HEK293 (cell line): ENCODE measurements around the gene NCDN.

Experiments used
- BCL11B ChIP-seq: fragments of 450-650 bp; formaldehyde crosslinking; IDR thresholded peaks from 2 replicates; pipeline ENCODE4 v1.5.1; 2016; ENCODE audit warnings: low read depth, missing biosample characterization, missing genetic modification characterization
- EGR2 ChIP-seq: fragments of 450-650 bp; formaldehyde crosslinking; IDR thresholded peaks from 2 replicates; pipeline ENCODE4 v1.5.1; 2016; ENCODE audit warnings: low read depth, missing biosample characterization, missing genetic modification characterization
- OSR2 ChIP-seq: fragments of 450-650 bp; formaldehyde crosslinking; IDR thresholded peaks from 2 replicates; pipeline ENCODE4 v1.5.1; 2016; ENCODE audit warnings: missing biosample characterization, missing genetic modification characterization
- SCRT2 ChIP-seq: fragments of 450-650 bp; formaldehyde crosslinking; IDR thresholded peaks from 2 replicates; pipeline ENCODE4 v1.5.1; 2016; ENCODE audit warnings: missing biosample characterization, missing genetic modification characterization
- ZFP69B ChIP-seq: fragments of 450-650 bp; formaldehyde crosslinking; IDR thresholded peaks from 2 replicates; pipeline ENCODE4 v1.5.1; 2016; ENCODE audit warnings: missing biosample characterization, missing genetic modification characterization
- ZNF140 ChIP-seq: fragments of 450-650 bp; formaldehyde crosslinking; IDR thresholded peaks from 2 replicates; pipeline ENCODE4 v1.5.1; 2016; ENCODE audit warnings: missing biosample characterization, missing genetic modification characterization
- ZNF169 ChIP-seq: fragments of 450-650 bp; formaldehyde crosslinking; IDR thresholded peaks from 2 replicates; pipeline ENCODE4 v1.5.1; 2016; ENCODE audit warnings: missing biosample characterization, missing genetic modification characterization
- ZNF2 ChIP-seq: fragments of 450-650 bp; formaldehyde crosslinking; IDR thresholded peaks from 2 replicates; pipeline ENCODE4 v1.5.1; 2016; ENCODE audit warnings: missing biosample characterization, missing genetic modification characterization
- ZNF202 ChIP-seq: fragments of 450-650 bp; formaldehyde crosslinking; IDR thresholded peaks from 2 replicates; pipeline ENCODE4 v1.5.1; 2016; ENCODE audit warnings: missing biosample characterization, missing genetic modification characterization, borderline replicate concordance
- ZNF23 ChIP-seq: fragments of 450-650 bp; formaldehyde crosslinking; IDR thresholded peaks from 2 replicates; pipeline ENCODE4 v1.5.1; 2016; ENCODE audit warnings: missing biosample characterization, missing genetic modification characterization, borderline replicate concordance
- ZNF24 ChIP-seq: fragments of 450-650 bp; formaldehyde crosslinking; IDR thresholded peaks from 2 replicates; pipeline ENCODE4 v1.5.1; 2016; ENCODE audit warnings: missing biosample characterization, missing genetic modification characterization
- ZNF473 ChIP-seq: fragments of 450-650 bp; formaldehyde crosslinking; IDR thresholded peaks from 2 replicates; pipeline ENCODE4 v1.5.1; 2017; ENCODE audit warnings: missing biosample characterization, missing genetic modification characterization
- ZNF510 ChIP-seq: fragments of 450-650 bp; formaldehyde crosslinking; IDR thresholded peaks from 2 replicates; pipeline ENCODE4 v1.5.1; 2018; ENCODE audit warnings: mild to moderate bottlenecking, missing genetic modification characterization, missing biosample characterization; ENCODE audit not compliant: insufficient replicate concordance
- ZNF626 ChIP-seq: fragments of 450-650 bp; sonication (Bioruptor Pico); formaldehyde crosslinking; IDR thresholded peaks from 2 replicates; pipeline ENCODE4 v1.5.1; 2018; ENCODE audit warnings: missing biosample characterization, missing genetic modification characterization, inconsistent platforms
- ZNF76 ChIP-seq: fragments of 450-650 bp; formaldehyde crosslinking; IDR thresholded peaks from 2 replicates; pipeline ENCODE4; 2016; ENCODE audit warnings: low read depth, missing biosample characterization, missing genetic modification characterization, borderline replicate concordance
- ZNF777 ChIP-seq: fragments of 450-650 bp; formaldehyde crosslinking; IDR thresholded peaks from 2 replicates; pipeline ENCODE4 v1.5.1; 2017; ENCODE audit warnings: missing biosample characterization, missing genetic modification characterization, borderline replicate concordance
- ZNF785 ChIP-seq: fragments of 450-650 bp; formaldehyde crosslinking; IDR thresholded peaks from 2 replicates; pipeline ENCODE4 v1.5.1; 2016; ENCODE audit warnings: missing biosample characterization, missing genetic modification characterization
- TF ChIP-seq, protein P1 (sequence below): fragments of 450-650 bp; formaldehyde crosslinking; IDR thresholded peaks from 2 replicates; pipeline ENCODE4 v1.5.1; 2016; ENCODE audit warnings: missing biosample characterization, missing genetic modification characterization
- TF ChIP-seq, protein P2 (sequence below): fragments of 450-650 bp; formaldehyde crosslinking; IDR thresholded peaks from 2 replicates; pipeline ENCODE4 v1.5.1; 2017; ENCODE audit warnings: missing biosample characterization, missing genetic modification characterization
- TF ChIP-seq, protein P3 (sequence below): fragments of 450-650 bp; formaldehyde crosslinking; IDR thresholded peaks from 2 replicates; pipeline ENCODE4 v1.5.1; 2016; ENCODE audit warnings: missing biosample characterization, missing genetic modification characterization
- TF ChIP-seq, protein P4 (sequence below): fragments of 450-650 bp; formaldehyde crosslinking; conservative IDR thresholded peaks from 2 replicates; pipeline ENCODE4 v1.5.1; 2016; ENCODE audit warnings: low read depth, missing biosample characterization, missing genetic modification characterization
- TF ChIP-seq, protein P5 (sequence below): fragments of 450-650 bp; formaldehyde crosslinking; IDR thresholded peaks from 2 replicates; pipeline ENCODE4 v1.5.1; 2016; ENCODE audit warnings: missing biosample characterization, missing genetic modification characterization
- TF ChIP-seq, protein P6 (sequence below): fragments of 450-650 bp; formaldehyde crosslinking; IDR thresholded peaks from 2 replicates; pipeline ENCODE4; 2016; ENCODE audit warnings: missing biosample characterization, missing genetic modification characterization

NCDN gene

DNA sequence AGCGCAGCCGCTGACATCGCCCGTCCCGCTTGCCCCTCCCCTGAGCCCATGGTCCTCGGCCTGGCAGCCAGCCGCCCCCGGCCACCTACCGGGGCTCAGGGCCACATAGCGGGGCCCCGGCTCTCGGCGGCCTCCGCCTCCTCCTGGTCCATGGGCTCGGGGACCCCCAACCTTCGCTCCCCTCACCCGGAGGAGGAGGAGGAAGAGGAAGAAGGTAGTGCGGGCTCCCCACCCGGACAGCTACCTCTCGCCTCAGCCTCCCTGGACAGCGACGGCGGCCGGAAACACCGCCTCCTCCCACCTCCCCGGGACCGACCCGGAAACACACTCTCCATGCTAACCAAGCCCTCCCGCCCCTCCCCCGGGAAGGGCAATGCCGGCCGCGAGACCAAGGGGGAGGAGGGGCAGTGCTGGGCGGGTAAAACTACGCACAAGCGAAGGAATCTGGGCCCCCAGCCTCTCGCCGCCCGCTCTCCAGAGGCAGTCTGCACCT is 435 bp upstream of the NCDN start, which contains the start of gene KIAA0319L (continued):
- TF ChIP-seq ZNF2 (tag by site-specific recombination) = no peak
- TF ChIP-seq, protein P1, sequence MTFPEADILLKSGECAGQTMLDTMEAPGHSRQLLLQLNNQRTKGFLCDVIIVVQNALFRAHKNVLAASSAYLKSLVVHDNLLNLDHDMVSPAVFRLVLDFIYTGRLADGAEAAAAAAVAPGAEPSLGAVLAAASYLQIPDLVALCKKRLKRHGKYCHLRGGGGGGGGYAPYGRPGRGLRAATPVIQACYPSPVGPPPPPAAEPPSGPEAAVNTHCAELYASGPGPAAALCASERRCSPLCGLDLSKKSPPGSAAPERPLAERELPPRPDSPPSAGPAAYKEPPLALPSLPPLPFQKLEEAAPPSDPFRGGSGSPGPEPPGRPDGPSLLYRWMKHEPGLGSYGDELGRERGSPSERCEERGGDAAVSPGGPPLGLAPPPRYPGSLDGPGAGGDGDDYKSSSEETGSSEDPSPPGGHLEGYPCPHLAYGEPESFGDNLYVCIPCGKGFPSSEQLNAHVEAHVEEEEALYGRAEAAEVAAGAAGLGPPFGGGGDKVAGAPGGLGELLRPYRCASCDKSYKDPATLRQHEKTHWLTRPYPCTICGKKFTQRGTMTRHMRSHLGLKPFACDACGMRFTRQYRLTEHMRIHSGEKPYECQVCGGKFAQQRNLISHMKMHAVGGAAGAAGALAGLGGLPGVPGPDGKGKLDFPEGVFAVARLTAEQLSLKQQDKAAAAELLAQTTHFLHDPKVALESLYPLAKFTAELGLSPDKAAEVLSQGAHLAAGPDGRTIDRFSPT (tag by site-specific recombination) = no peak
- TF ChIP-seq, protein P2, sequence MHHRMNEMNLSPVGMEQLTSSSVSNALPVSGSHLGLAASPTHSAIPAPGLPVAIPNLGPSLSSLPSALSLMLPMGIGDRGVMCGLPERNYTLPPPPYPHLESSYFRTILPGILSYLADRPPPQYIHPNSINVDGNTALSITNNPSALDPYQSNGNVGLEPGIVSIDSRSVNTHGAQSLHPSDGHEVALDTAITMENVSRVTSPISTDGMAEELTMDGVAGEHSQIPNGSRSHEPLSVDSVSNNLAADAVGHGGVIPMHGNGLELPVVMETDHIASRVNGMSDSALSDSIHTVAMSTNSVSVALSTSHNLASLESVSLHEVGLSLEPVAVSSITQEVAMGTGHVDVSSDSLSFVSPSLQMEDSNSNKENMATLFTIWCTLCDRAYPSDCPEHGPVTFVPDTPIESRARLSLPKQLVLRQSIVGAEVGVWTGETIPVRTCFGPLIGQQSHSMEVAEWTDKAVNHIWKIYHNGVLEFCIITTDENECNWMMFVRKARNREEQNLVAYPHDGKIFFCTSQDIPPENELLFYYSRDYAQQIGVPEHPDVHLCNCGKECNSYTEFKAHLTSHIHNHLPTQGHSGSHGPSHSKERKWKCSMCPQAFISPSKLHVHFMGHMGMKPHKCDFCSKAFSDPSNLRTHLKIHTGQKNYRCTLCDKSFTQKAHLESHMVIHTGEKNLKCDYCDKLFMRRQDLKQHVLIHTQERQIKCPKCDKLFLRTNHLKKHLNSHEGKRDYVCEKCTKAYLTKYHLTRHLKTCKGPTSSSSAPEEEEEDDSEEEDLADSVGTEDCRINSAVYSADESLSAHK = no peak
- TF ChIP-seq ZNF785 (tag by site-specific recombination) = no peak
- TF ChIP-seq ZNF510 (tag by site-specific recombination) = no peak
- TF ChIP-seq ZNF140 = no peak
- no peak for TF ChIP-seq ZNF626 (tag by site-specific recombination)
- TF ChIP-seq, protein P3, sequence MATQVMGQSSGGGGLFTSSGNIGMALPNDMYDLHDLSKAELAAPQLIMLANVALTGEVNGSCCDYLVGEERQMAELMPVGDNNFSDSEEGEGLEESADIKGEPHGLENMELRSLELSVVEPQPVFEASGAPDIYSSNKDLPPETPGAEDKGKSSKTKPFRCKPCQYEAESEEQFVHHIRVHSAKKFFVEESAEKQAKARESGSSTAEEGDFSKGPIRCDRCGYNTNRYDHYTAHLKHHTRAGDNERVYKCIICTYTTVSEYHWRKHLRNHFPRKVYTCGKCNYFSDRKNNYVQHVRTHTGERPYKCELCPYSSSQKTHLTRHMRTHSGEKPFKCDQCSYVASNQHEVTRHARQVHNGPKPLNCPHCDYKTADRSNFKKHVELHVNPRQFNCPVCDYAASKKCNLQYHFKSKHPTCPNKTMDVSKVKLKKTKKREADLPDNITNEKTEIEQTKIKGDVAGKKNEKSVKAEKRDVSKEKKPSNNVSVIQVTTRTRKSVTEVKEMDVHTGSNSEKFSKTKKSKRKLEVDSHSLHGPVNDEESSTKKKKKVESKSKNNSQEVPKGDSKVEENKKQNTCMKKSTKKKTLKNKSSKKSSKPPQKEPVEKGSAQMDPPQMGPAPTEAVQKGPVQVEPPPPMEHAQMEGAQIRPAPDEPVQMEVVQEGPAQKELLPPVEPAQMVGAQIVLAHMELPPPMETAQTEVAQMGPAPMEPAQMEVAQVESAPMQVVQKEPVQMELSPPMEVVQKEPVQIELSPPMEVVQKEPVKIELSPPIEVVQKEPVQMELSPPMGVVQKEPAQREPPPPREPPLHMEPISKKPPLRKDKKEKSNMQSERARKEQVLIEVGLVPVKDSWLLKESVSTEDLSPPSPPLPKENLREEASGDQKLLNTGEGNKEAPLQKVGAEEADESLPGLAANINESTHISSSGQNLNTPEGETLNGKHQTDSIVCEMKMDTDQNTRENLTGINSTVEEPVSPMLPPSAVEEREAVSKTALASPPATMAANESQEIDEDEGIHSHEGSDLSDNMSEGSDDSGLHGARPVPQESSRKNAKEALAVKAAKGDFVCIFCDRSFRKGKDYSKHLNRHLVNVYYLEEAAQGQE (tag by site-specific recombination) = peak; percentile 95
- TF ChIP-seq, protein P4, sequence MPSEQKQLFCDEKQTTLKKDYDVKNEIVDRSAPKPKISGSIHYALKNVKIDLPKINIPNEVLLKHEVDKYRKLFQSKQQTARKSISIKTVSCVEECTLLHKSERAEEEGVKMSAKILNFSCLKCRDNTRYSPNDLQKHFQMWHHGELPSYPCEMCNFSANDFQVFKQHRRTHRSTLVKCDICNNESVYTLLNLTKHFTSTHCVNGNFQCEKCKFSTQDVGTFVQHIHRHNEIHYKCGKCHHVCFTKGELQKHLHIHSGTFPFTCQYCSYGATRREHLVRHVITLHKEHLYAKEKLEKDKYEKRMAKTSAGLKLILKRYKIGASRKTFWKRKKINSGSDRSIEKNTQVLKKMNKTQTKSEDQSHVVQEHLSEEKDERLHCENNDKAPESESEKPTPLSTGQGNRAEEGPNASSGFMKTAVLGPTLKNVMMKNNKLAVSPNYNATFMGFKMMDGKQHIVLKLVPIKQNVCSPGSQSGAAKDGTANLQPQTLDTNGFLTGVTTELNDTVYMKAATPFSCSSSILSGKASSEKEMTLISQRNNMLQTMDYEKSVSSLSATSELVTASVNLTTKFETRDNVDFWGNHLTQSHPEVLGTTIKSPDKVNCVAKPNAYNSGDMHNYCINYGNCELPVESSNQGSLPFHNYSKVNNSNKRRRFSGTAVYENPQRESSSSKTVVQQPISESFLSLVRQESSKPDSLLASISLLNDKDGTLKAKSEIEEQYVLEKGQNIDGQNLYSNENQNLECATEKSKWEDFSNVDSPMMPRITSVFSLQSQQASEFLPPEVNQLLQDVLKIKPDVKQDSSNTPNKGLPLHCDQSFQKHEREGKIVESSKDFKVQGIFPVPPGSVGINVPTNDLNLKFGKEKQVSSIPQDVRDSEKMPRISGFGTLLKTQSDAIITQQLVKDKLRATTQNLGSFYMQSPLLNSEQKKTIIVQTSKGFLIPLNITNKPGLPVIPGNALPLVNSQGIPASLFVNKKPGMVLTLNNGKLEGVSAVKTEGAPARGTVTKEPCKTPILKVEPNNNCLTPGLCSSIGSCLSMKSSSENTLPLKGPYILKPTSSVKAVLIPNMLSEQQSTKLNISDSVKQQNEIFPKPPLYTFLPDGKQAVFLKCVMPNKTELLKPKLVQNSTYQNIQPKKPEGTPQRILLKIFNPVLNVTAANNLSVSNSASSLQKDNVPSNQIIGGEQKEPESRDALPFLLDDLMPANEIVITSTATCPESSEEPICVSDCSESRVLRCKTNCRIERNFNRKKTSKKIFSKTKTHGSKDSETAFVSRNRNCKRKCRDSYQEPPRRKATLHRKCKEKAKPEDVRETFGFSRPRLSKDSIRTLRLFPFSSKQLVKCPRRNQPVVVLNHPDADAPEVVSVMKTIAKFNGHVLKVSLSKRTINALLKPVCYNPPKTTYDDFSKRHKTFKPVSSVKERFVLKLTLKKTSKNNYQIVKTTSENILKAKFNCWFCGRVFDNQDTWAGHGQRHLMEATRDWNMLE = peak; percentile 79
- TF ChIP-seq ZNF777 (tag by site-specific recombination) = no peak
- no peak for TF ChIP-seq ZNF202 (tag by site-specific recombination)
- TF ChIP-seq EGR2 (tag by site-specific recombination) = no peak
- no peak; the same call in 1 of the 2 replicates for TF ChIP-seq BCL11B (tag by site-specific recombination)
- TF ChIP-seq ZNF23 (tag by site-specific recombination) = no peak
- TF ChIP-seq OSR2 (tag by site-specific recombination) = no peak
- peak; percentile 46; the same call in 1 of the 2 replicates for TF ChIP-seq ZNF24 (tag by site-specific recombination)
- TF ChIP-seq, protein P5, sequence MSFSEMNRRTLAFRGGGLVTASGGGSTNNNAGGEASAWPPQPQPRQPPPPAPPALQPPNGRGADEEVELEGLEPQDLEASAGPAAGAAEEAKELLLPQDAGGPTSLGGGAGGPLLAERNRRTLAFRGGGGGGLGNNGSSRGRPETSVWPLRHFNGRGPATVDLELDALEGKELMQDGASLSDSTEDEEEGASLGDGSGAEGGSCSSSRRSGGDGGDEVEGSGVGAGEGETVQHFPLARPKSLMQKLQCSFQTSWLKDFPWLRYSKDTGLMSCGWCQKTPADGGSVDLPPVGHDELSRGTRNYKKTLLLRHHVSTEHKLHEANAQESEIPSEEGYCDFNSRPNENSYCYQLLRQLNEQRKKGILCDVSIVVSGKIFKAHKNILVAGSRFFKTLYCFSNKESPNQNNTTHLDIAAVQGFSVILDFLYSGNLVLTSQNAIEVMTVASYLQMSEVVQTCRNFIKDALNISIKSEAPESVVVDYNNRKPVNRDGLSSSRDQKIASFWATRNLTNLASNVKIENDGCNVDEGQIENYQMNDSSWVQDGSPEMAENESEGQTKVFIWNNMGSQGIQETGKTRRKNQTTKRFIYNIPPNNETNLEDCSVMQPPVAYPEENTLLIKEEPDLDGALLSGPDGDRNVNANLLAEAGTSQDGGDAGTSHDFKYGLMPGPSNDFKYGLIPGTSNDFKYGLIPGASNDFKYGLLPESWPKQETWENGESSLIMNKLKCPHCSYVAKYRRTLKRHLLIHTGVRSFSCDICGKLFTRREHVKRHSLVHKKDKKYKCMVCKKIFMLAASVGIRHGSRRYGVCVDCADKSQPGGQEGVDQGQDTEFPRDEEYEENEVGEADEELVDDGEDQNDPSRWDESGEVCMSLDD (tag by site-specific recombination) = peak; percentile 58; the same call in 1 of the 2 replicates
- no peak for TF ChIP-seq ZFP69B (tag by site-specific recombination)
- no peak for TF ChIP-seq ZNF473 (tag by site-specific recombination)
- TF ChIP-seq, protein P6, sequence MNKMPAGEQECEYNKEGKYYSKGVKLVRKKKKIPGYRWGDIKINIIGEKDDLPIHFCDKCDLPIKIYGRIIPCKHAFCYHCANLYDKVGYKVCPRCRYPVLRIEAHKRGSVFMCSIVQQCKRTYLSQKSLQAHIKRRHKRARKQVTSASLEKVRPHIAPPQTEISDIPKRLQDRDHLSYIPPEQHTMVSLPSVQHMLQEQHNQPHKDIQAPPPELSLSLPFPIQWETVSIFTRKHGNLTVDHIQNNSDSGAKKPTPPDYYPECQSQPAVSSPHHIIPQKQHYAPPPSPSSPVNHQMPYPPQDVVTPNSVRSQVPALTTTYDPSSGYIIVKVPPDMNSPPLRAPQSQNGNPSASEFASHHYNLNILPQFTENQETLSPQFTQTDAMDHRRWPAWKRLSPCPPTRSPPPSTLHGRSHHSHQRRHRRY (tag by site-specific recombination) = no peak
- TF ChIP-seq ZNF169 = no peak
- TF ChIP-seq SCRT2 = no peak
- TF ChIP-seq ZNF76 (tag by site-specific recombination) = no peak
